Activated CD4-positive, alpha-beta T cell treated with anti-CD3 and anti-CD28 coated beads, Interleukin-2, amount 50 U/mL, for 1 hour (primary cell): ENCODE measurements around the gene NDUFS1.
"Not testable (repeated sequence)": the region's sequence is repeated elsewhere in the genome, so short reads cannot be mapped to it uniquely, and the experiment has no call there.

ENCODE experiments used
- DNase-seq: peaks from one replicate; pipeline ENCODE4 v3.0.0-alpha.2; 2020

The NDUFS1 gene

GRCh38 chr2:206159346-206160124 is at the start of gene NDUFS1, which contains the start of gene EEF1B2:
Gene NDUFS1 (minus strand): TSS chr2:206159444. CDS start chr2:206153678, 5,766 bp downstream.
Gene EEF1B2 (plus strand): TSS chr2:206159895. CDS start chr2:206159980, 85 bp downstream.
- DNase-seq = peak; percentile 95

- no peak for DNase-seq
These were observed 49.7 kb upstream of the NDUFS1 start for GRCh38 chr2:206208900-206209299.

GRCh38 chr2:206207316-206207715 is 48.1 kb upstream of the NDUFS1 start:
- DNase-seq = not testable (repeated sequence)

GRCh38 chr2:206204710-206205109 is 45.5 kb upstream of the NDUFS1 start:
- DNase-seq = no peak

- no peak for DNase-seq
These were observed 44.1 kb upstream of the NDUFS1 start for GRCh38 chr2:206203331-206203730.

- no peak for DNase-seq
These were observed 43.2 kb upstream of the NDUFS1 start for GRCh38 chr2:206202446-206202845.

DNA sequence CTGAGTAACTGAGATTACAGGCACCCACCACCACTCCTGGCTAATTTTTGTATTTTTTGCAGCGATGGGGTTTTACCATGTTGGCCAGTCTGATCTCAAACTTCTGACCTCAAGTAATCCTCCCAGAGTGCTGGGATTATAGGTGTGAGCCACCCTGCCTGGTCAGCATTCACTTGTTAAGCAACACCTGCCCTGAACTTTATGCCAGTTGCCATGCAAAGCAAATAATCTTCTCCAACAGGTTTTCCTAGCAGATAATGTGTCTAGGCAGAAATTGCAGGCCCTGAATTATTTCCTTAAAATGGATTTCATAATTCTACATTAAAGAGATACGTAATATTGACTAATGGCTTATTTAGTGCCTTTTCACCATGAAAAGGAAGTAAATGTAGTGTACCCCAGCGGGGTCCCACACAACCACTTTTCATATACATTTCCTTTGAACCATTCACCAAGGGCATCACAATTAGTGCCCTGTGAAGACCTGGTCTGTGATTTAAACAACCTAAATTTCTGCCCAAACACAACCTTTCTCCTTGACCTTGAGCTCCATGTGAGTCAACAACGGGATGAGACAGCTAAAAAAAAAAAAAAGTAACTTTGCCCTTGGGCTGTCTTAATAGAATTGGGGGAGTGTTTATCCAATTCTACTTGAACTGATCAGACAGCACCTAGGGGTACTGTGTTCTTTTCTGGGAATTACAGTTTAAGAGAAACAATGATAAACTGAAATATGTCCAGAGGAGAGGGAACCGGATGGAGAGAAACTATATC is 42.0 kb upstream of the NDUFS1 start:
- no peak for DNase-seq

DNA sequence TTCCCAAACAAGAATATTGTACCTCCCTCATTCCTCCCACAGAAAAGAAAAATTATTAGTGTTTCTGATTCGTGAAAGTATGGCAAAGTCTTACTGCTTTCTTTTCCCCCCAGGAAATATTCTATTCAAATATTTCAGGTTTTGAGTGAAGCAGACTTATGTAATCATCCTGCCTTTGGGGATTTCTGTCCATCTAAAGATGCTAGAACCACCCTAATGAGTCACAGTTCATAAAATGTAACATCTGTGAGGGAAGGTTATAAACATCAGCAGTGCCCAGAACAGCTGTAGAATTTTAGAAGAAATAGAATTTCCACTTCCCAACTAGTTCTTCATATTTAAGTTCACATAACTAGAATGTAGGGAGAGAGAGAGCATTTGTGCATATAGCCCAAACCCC is 39.4 kb upstream of the NDUFS1 start:
- DNase-seq = no peak

DNA sequence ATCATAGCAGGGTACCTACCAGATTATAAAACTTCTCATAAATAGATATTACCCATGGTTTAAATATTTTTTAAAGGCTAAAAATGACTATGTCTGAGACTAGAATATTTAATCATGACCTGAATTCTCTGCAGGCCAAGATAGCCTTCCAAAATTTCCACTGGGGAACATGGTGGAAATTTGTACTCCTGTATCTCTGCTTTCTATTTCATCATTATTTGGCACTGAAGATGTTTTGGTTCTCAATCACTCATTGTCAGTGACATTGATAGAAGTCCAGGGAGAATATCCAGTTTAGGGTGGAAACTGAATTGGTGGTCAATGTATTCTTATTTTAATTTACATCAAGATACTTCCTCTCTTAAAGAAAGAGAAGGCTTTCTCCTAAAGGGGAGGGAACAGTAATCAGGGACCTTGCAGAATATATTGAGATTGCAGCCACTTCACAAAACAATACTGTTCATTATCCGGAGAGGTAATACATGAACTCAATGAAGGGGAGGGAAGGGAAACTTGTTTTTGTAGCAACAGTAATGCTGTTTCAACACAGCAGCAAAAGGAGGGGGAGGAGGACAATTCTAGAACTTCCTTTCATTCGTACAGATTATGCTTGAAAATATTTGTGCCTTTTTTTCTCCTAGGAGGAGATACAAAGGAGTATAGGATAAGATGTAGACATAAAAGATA is 34.6 kb upstream of the NDUFS1 start:
- no peak for DNase-seq

GRCh38 chr2:206192157-206192556 is 32.9 kb upstream of the NDUFS1 start:
- no peak for DNase-seq

GRCh38 chr2:206190689-206191088 is 31.4 kb upstream of the NDUFS1 start:
- no peak for DNase-seq

- no peak for DNase-seq
These were observed 30.9 kb upstream of the NDUFS1 start for GRCh38 chr2:206190111-206190510.

- no peak for DNase-seq
These were observed 30.4 kb upstream of the NDUFS1 start for GRCh38 chr2:206189691-206190090.

GRCh38 chr2:206181526-206181925 is 22.3 kb upstream of the NDUFS1 start:
- not testable (repeated sequence) for DNase-seq

GRCh38 chr2:206176901-206177300 is 17.7 kb upstream of the NDUFS1 start:
- no peak for DNase-seq

GRCh38 chr2:206176121-206176520 is 16.9 kb upstream of the NDUFS1 start:
- no peak for DNase-seq

- DNase-seq = no peak
These were observed 13.9 kb upstream of the NDUFS1 start for GRCh38 chr2:206173147-206173546.

DNA sequence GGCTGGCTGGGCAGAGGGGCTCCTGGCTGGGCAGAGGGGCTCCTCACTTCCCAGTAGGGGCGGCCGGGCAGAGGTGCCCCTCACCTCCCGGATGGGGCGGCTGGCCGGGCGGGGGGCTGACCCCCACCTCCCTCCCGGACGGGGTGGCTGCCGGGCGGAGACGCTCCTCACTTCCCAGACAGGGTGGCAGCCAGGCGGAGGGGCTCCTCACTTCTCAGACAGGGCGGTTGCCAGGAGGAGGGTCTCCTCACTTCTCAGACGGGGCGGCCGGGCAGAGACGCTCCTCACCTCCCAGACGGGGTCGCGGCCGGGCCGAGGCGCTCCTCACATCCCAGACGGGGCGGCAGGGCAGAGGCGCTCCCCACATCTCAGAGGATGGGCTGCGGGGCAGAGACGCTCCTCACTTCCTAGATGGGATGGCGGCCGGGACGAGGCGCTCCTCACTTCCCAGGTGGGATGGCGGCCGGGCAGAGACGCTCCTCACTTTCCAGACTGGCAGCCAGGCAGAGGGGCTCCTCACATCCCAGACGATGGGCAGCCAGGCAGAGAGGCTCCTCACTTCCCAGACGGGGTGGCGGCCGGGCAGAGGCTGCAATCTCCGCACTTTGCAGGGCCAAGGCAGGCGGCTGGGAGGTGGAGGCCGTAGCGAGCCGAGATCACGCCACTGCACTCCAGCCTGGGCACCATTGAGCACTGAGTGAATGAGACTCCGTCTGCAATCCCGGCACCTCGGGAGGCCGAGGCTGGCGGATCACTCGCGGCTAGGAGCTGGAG is 12.6 kb upstream of the NDUFS1 start:
- DNase-seq = not testable (repeated sequence)

GRCh38 chr2:206168230-206168629 is 9.0 kb upstream of the NDUFS1 start:
- DNase-seq = not testable (repeated sequence)

DNA sequence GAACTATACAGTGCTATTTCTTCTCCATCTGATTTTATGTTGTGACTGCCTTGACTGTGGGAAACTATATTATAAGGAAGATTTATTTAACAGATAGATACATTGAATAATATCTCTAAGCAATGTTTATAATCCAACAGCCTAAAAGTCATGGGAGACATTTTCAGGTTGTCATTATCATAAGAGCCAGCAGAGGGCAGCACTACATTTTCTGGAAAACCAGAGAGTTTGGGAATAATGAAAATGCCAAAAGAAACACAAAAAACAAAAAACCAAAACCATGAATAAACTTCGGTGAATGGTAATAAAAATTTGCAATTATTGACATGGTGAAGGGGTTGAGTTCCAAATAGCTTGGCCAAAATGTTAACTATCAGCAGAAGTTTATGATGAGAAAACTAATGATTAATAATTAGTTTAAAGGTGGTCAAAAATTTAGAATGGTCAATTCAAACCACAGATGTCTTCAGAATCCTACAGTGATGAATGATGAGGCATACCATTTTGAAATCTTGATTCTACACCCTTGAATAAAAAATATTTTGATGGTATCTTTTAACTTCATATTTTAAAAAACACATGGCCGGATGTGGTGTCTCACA is 5.1 kb upstream of the NDUFS1 start:
- peak; percentile 19 for DNase-seq

DNA sequence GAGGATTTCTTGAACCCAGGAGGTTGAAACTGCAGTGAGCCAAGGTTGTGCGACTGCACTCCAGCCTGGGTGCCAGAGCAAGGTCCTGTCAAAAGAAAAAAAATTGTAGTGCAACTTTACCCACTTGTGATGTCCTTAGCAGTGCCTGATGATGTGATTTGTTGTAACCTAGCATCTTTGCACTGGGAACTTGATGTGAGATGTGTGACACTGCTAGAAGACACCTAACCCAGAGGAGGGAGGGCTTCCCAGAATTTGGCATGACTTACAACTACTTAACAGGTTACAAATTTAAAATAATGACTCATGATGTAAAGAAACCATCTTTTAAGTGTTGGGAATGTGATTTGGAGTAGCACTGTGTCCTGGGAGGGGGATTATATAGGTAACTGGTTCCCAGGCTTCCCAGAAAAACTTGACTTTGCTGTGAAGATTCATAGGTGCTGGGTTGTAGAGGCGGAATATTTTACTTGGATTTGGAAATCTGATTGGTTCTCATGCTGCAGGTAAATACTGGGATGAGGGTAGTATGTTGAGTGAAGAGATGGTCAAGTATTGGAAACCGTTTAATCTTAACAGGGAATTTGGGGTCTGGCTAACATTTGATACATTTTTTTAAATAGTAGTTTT is 4.1 kb upstream of the NDUFS1 start:
- no peak for DNase-seq

- DNase-seq = not testable (repeated sequence)
These were observed 3.2 kb upstream of the NDUFS1 start for GRCh38 chr2:206162401-206162800.
